Measurements from ENCODE around the gene ALPK1.
"Not testable (repeated sequence)": the region's sequence is repeated elsewhere in the genome, so short reads cannot be mapped to it uniquely, and the experiment has no call there.

The ALPK1 gene

DNA sequence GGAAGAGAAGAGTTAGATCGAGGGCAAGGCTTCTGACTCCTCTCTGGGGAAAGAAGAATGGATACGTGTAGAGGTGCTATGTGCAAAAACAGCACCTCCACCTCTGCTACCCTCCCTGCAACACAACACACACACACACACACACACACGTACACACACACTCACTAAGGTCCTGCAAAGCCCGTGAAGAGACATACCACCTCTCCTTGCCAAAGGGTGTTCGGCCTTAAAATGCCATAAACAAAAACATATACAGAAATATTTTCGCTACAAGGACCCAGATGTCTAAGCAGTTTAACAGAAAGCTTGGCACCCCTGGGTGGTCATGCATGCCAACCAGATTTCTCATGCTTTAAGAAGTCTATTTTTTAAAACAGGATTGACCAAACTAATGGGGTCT, 13.0 kb upstream of the ALPK1 start:
- no peak for DNase-seq (ENCODE audit: low read depth in 2 of 2, low spot score in 1 of 2)

GRCh38 chr4:112284662-112285411, 12.3 kb upstream of the ALPK1 start:
- DNase-seq (ENCODE audit: low read depth in 2 of 2, low spot score in 1 of 2) = no peak

- DNase-seq (ENCODE audit: low read depth in 2 of 2, low spot score in 1 of 2) = no peak
These were observed 9.7 kb upstream of the ALPK1 start for GRCh38 chr4:112287258-112287989.

DNA sequence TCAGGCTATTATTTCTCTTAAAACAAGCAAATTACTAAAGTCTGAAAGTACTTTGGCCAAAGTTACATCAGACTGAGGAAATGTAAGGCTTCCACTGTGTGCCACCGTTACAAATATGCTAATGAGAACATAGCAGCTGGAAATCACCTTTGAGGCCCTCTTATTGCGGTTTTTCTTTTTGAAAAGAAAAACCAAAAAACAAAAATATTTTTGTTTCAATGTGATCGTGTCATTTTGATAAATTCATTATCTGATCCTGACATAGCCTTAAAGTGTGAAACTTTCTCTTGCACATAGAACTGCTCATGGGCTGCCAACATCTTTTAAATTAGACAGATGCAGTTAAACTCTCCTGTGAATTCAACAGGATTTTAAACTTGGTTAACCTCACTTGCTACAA, 8.7 kb upstream of the ALPK1 start:
- DNase-seq (ENCODE audit: low read depth in 2 of 2, low spot score in 1 of 2) = no peak

- no peak for DNase-seq (ENCODE audit: low read depth in 2 of 2, low spot score in 1 of 2)
These were observed 7.5 kb upstream of the ALPK1 start for GRCh38 chr4:112289407-112290253.

DNA sequence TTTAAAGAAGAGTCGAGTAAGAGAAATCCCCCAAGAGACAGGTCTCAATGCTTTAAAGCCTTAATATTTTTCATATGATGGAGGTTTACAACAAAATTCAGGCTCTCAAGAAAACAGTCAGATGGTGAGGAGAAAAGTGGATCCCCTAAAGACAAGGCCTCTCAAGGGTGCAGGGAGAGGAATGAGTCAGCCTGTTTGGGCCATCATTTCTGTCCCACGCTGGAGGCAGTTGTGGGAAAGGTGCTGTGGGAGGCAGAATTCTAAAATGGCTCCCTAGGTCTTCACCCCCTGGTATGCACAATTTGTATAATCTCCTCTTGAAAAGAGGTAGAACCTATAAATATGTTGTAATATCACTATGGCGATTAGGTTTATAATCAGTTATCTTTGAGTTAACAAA, 6.8 kb upstream of the ALPK1 start:
- DNase-seq (ENCODE audit: low read depth in 2 of 2, low spot score in 1 of 2) = no peak

DNA sequence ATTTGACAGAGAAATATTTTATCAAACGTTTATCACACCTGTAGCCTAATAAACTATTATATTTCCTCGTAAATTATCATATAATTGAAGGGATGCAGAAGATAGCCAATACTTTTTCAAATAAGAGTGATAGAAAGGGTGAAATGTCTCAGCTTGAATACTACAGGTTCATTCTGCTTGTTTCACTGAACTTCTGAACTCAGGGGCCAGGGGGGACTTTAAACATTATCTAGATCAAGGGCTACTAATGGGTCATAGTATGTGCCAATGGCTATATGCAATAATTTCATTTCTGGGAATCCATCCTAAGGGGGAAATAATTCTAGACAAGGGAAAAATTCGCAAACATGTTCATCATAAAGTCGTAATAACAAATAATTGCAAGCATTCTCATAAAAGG, 2.6 kb downstream of the ALPK1 start:
- DNase-seq (ENCODE audit: low read depth in 2 of 2, low spot score in 1 of 2) = no peak

DNA sequence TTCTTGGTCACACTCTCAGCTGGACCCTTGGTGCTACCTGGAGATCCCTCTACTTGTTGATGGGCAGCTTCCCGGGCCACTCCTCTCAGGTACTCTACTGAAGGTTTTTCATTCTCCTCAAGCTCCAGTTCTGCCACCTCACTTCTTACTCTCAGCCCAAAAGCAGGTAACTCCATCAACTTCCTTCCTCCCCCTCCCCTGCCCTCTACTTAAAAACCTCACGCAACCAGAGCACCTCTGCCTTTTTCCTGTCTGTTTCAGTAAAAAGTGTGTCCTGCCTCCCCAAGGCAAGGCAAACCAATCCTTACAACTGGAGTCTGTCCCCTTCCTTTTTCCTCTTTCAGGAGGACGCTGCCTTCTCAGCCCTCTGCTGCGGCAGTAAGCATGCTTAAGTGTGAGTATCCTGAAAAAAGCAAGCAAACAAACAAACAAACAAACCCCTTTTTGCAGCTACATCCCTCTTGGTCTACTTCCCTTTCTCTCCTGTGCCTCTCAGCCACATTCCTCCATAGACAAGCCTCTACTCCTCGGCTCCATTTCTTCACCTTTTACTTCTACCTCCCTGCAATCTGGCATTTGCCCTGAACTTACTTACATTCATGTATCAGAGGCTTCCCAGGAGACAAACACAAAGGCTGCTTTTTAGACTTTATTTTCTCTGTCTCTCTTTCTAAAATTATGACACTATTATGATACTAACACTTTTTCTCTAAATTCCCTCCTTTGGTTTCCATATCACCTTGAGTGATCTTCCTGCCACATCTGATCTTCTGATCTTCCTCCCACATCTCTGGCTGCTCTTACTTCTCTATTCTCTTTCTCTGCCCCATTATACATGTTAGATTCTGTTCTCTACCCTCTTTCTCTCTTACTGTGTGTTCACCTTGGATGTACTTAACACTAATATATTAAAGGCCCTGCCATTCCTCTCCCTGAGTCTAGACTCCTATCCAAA, 5.4 kb downstream of the ALPK1 start:
- no peak for DNase-seq (ENCODE audit: low read depth in 2 of 2, low spot score in 1 of 2)

GRCh38 chr4:112305477-112305876, 8.3 kb downstream of the ALPK1 start:
- DNase-seq (ENCODE audit: low read depth in 2 of 2, low spot score in 1 of 2) = not testable (repeated sequence)

DNA sequence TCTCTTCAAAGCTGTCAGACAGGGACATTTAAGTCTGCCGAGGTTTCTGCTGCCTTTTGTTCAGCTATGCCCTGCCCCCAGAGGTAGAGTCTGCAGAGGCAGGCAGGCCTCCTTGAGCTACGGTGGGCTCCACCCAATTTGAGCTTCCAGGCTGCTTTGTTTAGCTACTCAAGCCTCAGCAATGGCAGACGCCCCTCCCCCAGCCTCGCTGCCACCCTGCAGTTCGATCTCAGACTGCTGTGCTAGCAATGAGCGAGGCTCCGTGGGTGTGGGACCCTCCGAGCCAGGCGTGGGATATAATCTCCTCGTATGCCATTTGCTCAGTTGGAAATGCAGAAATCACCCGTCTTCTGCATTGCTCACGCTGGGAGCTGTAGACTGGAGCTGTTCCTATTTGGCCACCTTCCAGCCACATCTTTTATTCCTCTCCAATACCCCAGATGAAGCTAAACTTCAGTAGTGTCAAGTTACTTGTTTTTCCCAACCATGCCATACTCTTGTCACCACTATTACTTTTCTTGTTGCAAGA, 12.2 kb downstream of the ALPK1 start:
- not testable (repeated sequence) for DNase-seq (ENCODE audit: low read depth in 2 of 2, low spot score in 1 of 2)

DNA sequence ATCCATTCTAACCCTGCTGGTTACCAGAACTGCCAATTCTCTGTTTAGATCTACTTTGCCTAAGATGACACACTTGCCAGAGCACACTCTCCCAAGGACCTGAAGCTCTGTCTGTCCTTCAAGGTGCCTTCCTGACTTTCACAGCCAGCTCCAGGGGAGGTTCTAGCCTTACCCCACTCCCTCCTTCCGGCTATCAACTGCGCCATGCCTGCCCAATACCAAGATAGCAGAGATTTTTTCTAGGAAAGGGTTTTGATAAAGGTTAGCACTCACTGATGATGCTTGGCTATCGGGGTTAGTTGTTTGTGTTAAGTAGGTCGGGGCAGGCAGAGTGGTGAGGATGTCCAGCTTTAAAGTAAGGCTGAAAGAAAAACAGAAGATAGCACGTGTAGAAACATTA, 14.3 kb downstream of the ALPK1 start:
- DNase-seq (ENCODE audit: low read depth in 2 of 2, low spot score in 1 of 2) = no peak

GRCh38 chr4:112312610-112313239, 15.6 kb downstream of the ALPK1 start:
- DNase-seq (ENCODE audit: low read depth in 2 of 2, low spot score in 1 of 2) = no peak

- DNase-seq (ENCODE audit: low read depth in 2 of 2, low spot score in 1 of 2) = no peak
These were observed 18.3 kb downstream of the ALPK1 start for GRCh38 chr4:112315446-112315845.

- DNase-seq (ENCODE audit: low read depth in 2 of 2, low spot score in 1 of 2) = no peak
These were observed 19.2 kb downstream of the ALPK1 start for GRCh38 chr4:112316360-112316759.

DNA sequence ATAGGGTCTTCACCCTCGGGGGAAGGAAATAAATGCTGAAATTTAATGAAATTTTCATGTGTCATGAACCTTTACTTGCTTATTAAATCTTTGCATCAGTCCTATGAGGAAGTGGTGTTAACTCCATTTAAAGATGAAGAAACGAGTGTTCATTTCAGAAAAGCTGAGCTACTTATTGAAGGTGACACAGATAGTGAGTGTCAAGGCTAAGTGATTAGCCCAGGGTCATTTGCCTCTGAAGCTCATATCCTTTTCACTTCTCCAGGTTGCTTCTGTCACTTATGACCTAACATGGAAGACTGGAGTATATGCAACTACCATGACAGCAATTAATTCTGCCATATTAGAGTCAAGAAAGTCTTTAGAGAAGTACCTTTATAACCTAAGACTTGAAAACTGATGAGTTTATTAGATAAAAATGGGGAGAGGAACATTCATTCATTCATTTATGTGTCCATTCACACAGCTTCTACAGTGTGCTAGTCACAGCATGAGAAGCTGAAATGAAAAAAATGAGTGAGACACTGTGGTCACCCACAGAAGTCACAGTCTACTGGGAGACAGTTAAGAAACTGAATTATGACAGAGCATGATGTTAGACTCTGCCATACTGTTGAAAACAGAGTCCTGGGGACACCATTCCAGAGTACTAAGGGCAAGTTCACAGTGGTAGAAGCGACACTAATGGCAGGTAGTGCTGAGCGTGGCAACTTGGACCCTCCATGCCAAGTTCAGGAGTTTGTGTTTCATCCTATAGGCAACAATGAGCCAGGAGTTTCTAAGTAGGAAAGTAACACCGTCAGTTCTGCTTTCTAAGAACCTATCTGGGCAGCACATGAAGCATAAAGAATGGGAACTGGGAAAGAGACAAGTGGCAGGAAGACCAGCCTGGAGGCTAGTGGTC, 21.3 kb downstream of the ALPK1 start:
- DNase-seq (ENCODE audit: low read depth in 2 of 2, low spot score in 1 of 2) = no peak

DNA sequence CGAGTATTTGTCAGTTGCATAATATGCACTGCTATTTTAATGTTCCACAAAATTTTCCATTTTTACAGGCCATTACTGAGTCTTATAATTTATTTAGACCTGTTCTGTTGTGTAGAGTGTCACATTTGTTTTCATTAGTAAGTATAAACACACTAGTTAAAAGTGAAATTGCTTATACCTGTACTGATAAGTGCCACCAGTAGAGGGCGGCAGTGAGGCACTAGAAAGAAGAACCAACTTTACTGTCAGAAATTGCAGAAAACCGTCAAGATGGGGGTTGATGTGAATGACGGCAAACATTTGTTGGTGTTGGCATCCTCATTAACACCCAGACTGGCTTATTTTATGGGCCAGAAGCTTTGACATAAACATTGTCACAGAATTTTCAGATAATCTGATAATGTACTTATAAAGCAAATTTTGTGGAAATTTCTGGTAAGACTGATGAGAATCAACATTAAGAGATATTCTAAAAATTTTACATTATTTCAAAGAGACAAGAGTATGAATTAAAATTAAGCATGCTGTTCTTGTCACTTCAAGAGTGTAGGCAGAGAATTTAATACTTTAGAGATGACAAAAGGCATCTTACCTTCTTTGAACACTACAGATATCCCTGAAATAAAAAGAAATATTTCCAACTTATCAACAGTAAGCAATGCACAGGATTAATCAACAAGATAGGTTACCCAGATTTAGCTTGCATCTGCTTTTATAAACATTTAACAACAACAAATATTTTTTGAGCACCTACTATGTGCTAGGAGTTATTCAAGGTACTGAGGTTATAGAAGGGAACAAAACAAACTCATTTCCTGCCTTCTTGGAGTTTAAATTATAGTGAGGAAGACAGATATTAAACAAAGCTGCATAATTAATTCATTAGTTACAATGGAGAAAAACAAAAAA, 24.9 kb downstream of the ALPK1 start:
- peak; percentile 35 to 72 for DNase-seq (ENCODE audit: low read depth in 2 of 2, low spot score in 1 of 2)

DNA sequence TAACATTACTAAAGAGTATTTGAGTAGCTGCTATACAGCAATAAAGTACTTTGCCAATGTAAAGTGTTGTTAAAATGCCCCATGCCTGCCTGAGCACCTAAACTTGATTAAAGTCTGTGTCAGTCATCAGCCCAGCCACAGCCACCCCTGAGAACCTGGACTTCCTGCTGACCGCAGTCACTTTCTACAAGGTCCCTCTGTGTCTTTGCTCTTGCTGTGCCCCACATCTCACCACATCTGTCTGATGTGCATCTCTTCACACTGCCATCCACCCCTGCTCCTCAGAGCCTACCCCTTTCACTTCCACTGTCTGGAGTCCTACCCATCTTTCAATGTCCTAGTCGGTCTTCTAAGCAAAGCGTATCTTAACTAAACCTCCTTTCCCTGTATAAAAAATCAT, 25.7 kb downstream of the ALPK1 start:
- DNase-seq (ENCODE audit: low read depth in 2 of 2, low spot score in 1 of 2) = no peak

DNA sequence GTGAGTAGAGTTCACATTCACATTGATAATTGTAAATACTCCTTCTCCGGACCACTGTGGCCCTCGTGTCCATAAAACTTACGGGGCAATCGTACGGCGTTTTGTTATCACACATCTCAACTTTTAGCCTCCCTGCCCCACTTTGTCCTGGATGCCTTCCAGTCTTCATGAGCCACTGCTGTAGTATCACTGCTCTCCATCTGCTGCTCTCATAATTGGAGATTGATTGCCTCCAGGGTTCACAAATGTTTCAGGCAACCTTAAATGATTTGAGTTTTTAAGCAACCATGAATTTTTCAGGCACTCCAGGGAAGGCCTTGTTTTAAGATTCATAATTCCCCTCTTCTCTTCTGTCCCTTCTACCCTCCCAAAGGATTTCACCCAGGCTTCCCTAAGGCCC, 28.4 kb downstream of the ALPK1 start:
- DNase-seq (ENCODE audit: low read depth in 2 of 2, low spot score in 1 of 2) = no peak
